HUES48 (cell line): Measurements from ENCODE around the gene LRRC52.

Experiments used
- H3K27ac ChIP-seq: one replicate; pipeline ENCODE4 v1.7.0; 2013; ENCODE audit warnings: low read depth, low read length, inconsistent platforms
- H3K27me3 ChIP-seq: 2 replicates; pipeline ENCODE4 v1.6.1; 2013; ENCODE audit warnings: mild to moderate bottlenecking, low read length; ENCODE audit not compliant: control insufficient read depth, insufficient read depth
- H3K36me3 ChIP-seq: 2 replicates; pipeline ENCODE4 v1.6.1; 2013; ENCODE audit warnings: low read length; ENCODE audit not compliant: control insufficient read depth, insufficient read depth
- H3K4me1 ChIP-seq: 2 replicates; pipeline ENCODE4 v1.6.1; 2013; ENCODE audit warnings: mild to moderate bottlenecking, low read length; ENCODE audit not compliant: control insufficient read depth, insufficient read depth
- H3K4me3 ChIP-seq: 2 replicates; pipeline ENCODE4 v1.5.1; 2013; ENCODE audit warnings: mild to moderate bottlenecking, low read depth, low read length
- H3K9ac ChIP-seq: 2 replicates; pipeline ENCODE4 v1.6.1; 2013; ENCODE audit warnings: mild to moderate bottlenecking, low read depth, low read length, moderate library complexity
- H3K9me3 ChIP-seq: 2 replicates; pipeline ENCODE4 v1.6.1; 2013; ENCODE audit warnings: low read length; ENCODE audit not compliant: control insufficient read depth, insufficient read depth

The LRRC52 gene

GRCh38 chr1:165516469-165516868, 27.3 kb upstream of the LRRC52 start:
- Histone ChIP-seq H3K36me3 (no peaks in the 10 kb centered on the region), H3K9me3 (no peaks in the 10 kb centered on the region), H3K27me3 (no peaks in the 10 kb centered on the region), H3K4me1 (no peaks in the 10 kb centered on the region), H3K27ac (no peak overlapping the region), H3K4me3 (no peak overlapping the region), H3K9ac (no peak overlapping the region)

DNA sequence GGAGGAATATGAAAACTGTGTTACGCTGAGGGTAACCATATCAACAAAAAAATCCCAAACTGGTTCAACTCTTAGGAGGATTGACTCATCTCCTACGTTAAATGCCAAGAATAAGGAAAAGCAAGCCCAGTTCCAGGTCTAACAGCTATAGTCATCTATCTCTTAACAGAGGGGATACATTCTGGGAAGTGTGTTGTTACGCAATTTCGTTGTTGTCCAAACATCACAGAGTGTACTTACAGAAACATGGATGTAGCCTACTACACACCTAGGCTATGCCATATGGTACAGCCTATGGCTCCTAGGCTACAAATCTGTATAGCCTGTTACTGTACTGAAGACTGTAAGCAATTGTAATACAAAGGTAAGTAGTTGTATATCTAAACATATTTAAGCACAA, 23.2 kb upstream of the LRRC52 start:
- Histone ChIP-seq H3K36me3 (no peaks in the 10 kb centered on the region), H3K27me3 (no peaks in the 10 kb centered on the region), H3K9me3 (0 out of 2 replicates have a peak, but pooled peaks cover 3% of the 10 kb centered on the region), H3K27ac (no peak overlapping the region), H3K9ac (no peak overlapping the region), H3K4me3 (no peak overlapping the region), H3K4me1 (peaks cover 5% of the 10 kb centered on the region; the same call in 1 of the 2 replicates)

DNA sequence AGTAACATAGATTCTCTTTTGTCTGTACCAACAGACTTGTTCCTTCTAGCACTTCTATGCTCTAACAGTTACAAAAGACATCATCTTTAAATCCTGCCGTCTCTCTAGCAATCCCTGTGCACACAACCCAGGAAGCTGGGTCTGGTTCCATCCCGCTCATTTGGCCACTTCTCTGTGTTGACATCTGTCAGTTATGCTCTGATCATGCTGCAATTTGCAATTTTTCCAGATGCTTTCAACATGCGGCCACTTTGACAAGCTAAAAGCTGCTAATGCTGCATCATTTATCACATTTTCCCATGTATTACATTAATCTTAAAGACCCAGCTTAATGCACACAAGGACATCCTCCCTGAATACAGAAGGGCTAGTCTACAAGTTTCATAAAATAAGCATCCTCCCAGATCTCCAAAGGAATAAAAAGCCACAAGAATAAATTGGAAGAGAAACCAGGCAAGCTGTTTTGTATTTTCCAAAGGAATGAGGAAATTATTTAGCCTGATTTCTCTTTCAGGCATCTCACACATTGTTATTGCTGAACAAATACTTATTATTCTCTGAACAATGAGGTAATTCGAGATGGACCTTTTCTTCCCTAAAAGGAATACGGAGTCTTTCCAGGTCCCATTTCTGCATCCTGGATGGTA, 19.0 kb upstream of the LRRC52 start:
- no peaks in the 10 kb centered on the region for H3K27me3 ChIP-seq
- H3K4me1 ChIP-seq: peaks cover 8% of the 10 kb centered on the region; the same call in 1 of the 2 replicates
- H3K9me3 ChIP-seq: 0 out of 2 replicates have a peak, but pooled peaks cover 3% of the 10 kb centered on the region
- no peaks in the 10 kb centered on the region for H3K36me3 ChIP-seq
- no peak overlapping the region for H3K27ac ChIP-seq
- H3K9ac ChIP-seq: no peak overlapping the region
- H3K4me3 ChIP-seq: no peak overlapping the region

DNA sequence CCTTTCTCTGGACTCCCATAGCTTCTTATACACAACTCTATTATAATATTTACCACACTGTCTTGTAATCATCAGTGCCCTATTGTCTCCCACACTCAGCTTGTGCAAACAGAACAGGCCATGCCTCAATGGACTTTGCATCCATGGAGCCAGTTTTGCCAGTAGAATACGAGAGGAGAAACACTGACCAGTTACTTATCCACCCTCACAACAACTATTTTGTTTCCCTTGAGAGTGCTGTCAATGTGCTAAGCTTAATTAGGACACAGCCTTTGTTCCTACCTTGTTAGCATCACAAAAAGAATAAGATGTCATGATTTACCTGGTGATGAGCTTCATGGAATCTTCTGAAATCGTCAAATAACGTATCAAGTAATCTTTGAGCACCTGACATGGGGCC, 18.1 kb upstream of the LRRC52 start:
- Histone ChIP-seq H3K36me3 (no peaks in the 10 kb centered on the region), H3K4me3 (no peak overlapping the region), H3K9me3 (0 out of 2 replicates have a peak, but pooled peaks cover 3% of the 10 kb centered on the region), H3K27me3 (no peaks in the 10 kb centered on the region; the same call in 1 of the 2 replicates), H3K4me1 (peaks cover 8% of the 10 kb centered on the region; the same call in 1 of the 2 replicates), H3K9ac (no peak overlapping the region), H3K27ac (no peak overlapping the region)

GRCh38 chr1:165527251-165528007, 16.4 kb upstream of the LRRC52 start:
- H3K9me3 ChIP-seq: 0 out of 2 replicates have a peak, but pooled peaks cover 2% of the 10 kb centered on the region
- no peak overlapping the region for H3K9ac ChIP-seq
- H3K4me1 ChIP-seq: peaks cover 8% of the 10 kb centered on the region; the same call in 1 of the 2 replicates
- H3K27me3 ChIP-seq: peaks cover 6% of the 10 kb centered on the region
- H3K4me3 ChIP-seq: no peak overlapping the region
- H3K27ac ChIP-seq: no peak overlapping the region
- H3K36me3 ChIP-seq: no peaks in the 10 kb centered on the region

DNA sequence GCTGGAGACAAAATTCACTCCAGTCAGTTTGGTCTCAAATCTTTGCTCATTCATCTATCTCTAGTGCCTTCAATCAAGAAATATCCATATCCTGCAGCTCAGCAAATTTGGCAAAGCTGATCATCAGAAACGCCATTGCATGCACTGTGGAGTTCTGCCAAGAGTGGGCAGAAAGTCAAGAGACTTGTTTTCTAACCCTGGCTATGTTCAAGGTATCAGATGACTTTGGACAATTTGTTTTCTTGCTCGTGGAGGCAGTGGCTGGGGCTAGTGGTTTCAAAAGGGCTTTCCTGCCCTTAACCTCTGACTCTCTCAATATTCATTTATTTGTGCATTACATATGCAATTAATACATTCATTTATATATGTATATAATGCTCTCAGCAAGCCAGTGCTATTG, 12.8 kb upstream of the LRRC52 start:
- no peak overlapping the region for H3K4me3 ChIP-seq
- no peaks in the 10 kb centered on the region for H3K9me3 ChIP-seq
- no peaks in the 10 kb centered on the region for H3K36me3 ChIP-seq
- no peak overlapping the region for H3K27ac ChIP-seq
- H3K9ac ChIP-seq: no peak overlapping the region
- H3K27me3 ChIP-seq: peaks cover 13% of the 10 kb centered on the region
- H3K4me1 ChIP-seq: no peaks in the 10 kb centered on the region

GRCh38 chr1:165532053-165532452, 11.7 kb upstream of the LRRC52 start:
- Histone ChIP-seq H3K4me1 (no peaks in the 10 kb centered on the region), H3K9ac (no peak overlapping the region), H3K27ac (no peak overlapping the region), H3K4me3 (no peak overlapping the region), H3K9me3 (no peaks in the 10 kb centered on the region), H3K36me3 (no peaks in the 10 kb centered on the region), H3K27me3 (peaks cover 13% of the 10 kb centered on the region)

GRCh38 chr1:165533254-165533653, 10.5 kb upstream of the LRRC52 start:
- Histone ChIP-seq H3K27me3 (peaks cover 13% of the 10 kb centered on the region), H3K36me3 (no peaks in the 10 kb centered on the region), H3K4me3 (no peak overlapping the region), H3K4me1 (no peaks in the 10 kb centered on the region), H3K27ac (no peak overlapping the region), H3K9ac (no peak overlapping the region), H3K9me3 (no peaks in the 10 kb centered on the region)

DNA sequence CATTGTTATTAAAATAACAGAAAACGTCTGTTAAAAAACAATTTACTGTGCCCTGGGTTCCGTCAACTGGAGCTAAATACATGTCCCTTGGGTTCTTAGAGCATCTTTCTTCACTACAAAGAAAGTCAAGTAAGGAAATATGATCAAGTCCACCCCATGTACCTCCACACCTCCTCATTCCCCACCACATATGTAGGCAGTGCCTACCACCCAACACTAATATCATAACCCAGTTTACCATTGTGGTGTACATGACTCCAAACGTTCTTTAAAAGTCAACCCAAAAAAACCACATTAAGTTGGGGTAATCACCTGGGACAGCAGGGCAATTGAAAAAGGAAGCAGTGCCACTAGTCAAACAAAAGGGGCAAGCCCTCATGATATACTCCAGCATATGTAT, 7.8 kb upstream of the LRRC52 start:
- H3K27ac ChIP-seq: no peak overlapping the region
- no peaks in the 10 kb centered on the region for H3K4me1 ChIP-seq
- H3K9ac ChIP-seq: no peak overlapping the region
- H3K4me3 ChIP-seq: no peak overlapping the region
- H3K9me3 ChIP-seq: no peaks in the 10 kb centered on the region
- peaks cover 12% of the 10 kb centered on the region; the same call in 1 of the 2 replicates for H3K27me3 ChIP-seq
- no peaks in the 10 kb centered on the region for H3K36me3 ChIP-seq

DNA sequence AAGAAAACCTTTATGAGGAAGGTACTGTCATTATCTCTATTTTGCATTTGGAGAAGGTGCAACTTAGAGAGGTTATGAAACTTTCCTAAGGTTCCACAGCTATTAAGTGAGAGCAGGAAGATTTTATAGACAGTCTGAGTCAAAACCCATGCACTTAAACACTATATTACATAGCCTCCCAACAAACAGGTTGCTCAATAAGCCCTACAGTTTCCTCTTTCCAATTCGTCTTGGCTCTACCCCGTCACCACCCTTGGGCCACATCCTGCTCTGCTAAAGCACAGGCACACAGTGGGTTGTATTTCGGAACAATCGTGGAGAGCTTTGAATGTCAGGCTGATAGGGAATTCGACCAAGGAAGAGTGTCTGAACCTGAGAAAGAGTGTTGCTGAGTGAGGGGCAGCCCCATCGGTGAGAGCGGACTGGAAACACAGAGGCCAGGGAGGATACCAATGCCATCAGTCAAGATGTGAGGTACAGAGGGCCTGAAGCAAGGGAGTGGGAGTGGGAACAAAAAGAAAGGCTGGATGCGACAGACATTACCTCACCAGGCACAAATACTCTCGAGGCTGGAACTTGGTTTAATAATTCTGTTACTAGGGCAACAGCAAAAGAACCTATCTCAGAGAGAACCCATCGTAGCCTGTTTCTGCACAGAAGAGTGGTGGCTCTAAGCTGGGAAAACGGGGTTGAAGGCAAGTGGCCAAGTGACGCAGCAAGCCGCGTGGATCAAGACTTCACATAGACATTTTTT, 6.3 kb upstream of the LRRC52 start:
- Histone ChIP-seq H3K9ac (no peak overlapping the region), H3K4me3 (no peak overlapping the region), H3K36me3 (no peaks in the 10 kb centered on the region), H3K27me3 (0 out of 2 replicates have a peak, but pooled peaks cover 7% of the 10 kb centered on the region), H3K27ac (no peak overlapping the region), H3K4me1 (no peaks in the 10 kb centered on the region), H3K9me3 (no peaks in the 10 kb centered on the region)
